ENCODE data around the gene CIDEB.
"Not testable (repeated sequence)": the region's sequence is repeated elsewhere in the genome, so short reads cannot be mapped to it uniquely, and the experiment has no call there.

The CIDEB gene

DNA sequence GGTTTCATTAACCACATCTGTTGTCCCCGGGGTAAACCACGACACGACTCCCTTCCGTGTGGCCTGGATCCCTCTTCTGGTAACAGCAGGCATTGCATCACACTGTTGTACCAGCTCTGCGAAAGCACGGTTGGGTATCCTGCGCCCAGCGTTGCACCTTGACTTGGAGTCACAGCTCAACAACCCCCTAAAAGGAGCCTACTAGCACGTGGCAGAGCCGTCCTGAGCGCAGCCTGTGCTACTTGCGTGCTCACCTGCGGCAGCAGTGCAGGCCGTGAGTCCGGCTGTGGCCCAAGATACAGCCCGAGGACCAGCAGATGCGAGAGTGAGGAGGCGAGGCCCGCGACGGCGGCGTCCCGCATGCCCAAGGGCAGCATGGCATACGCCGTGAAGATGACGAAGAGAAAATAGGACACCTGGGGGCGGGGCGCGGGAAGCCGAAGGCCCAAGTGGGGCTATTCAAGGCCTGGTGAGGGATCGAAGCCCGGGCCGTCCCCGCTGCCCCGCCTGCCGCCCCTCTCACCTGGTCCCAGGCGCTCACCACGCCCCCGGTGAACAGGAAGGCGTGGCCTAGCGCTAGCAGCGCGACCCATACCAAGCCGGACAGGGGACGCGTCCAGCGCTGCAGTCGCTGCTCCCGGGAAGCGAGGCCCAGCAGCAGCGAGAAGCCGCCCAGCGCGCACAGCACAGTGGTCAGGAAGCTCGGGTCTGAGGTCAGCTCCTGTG is 24.7 kb upstream of the CIDEB start:
- DNase-seq (ENCODE audit: low read depth in 2 of 2): peak; percentile 60 to 74

DNA sequence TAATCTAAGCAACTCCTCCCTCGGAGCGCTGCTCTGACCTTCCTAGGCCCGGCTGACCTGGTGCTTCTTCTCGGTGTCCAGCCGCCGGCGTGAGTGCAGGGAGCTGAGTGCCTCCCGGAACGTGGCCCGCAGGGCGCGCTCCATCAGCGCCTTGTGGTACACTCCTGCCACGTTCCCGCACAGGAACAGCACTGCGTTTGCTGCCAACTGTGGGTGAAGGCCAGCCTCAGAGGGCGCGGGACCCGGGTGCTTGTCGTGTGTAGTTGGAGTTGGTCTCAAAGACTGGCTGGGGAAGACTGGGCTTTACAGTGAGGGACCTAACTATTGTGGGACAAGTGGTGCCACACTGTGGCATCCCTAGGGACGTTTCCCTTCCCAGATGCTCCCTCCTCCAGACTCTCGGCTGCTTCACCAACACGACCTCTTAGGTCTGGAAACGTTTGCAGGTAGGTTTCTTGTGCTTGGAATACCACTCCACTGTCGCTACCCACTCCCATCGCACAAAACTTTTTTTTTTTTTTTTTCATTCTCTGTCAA is 24.0 kb upstream of the CIDEB start:
- DNase-seq (ENCODE audit: low read depth in 2 of 2): no peak

DNA sequence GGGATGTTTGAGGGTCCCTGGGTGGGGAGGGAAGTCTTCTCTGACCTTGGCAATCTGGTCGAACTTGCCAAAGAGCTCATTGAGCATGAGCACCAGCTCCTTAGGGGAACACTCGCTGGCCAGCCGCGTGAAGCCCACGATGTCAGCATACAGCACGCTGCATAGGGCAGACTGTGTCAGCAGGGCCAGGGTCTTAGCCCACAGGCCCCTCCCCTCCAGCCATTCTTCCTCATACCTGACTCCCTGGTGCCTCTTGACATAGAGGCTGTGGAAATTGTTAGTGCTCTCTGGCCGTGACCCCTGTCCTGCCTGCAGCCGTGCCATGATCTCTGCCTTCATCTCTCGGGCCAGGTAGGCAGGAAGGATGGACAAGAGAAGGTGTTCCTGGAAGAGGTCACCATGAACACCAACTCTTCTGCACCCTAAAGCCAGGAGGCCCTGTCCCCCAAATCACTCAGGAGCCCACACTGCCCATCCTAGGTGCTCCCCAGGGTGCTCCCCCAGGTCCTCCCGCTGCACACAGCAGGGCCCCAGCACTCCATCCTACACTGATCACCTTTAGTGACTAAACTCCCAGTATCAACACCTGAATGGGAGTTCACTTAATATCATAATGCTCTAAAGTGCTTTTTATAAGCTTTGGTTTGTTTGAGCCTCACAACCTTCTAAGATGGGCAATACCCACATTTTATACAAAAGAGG is 23.3 kb upstream of the CIDEB start:
- no peak for DNase-seq (ENCODE audit: low read depth in 2 of 2)

DNA sequence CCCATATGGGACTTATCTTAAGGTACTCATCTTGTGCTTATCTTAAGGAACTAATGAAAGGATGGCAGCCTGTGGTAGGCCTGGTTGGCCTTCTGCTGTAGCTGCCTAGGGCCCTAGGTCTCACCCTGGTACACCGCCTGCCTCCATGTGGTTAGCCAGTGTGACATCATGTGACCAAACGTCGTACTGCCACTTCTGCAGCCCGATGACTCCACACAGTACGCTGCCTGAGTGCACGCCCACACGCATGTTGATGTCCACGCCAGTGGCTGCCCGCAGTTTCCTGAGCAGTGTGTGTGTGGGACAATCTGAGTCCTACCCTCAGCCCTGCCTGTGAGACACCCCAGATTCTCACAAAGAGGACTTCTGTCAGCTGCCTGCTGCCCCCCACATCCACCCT is 22.0 kb upstream of the CIDEB start:
- no peak for DNase-seq (ENCODE audit: low read depth in 2 of 2)

DNA sequence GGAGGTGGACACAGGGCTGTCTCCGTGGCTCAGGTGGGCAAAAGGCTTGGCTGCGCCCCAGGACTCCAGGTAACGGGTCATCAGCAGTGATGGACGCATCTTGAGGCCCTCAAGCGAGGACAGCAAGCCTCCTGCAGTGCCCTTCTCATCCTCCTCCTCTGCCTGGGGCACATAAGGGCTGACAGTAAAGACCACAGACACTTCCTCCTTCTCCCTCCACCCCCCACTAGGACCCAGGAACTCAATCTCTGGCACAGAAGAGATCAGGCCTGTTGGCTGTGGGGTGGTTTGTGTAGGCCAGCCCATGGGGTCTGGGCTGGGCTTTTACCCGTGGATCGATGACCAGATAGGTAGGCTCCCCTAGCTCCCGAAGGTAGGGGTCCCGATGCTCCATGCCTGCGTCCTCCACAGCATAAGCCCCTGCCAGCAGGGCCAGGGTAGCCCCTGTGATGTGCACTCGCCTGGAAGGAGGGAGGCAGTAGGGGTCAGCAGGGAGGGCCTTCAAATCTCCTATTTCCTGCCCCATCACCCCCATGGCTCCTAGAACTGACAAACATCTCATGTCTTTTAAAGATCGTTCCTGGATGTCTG is 21.4 kb upstream of the CIDEB start:
- DNase-seq (ENCODE audit: low read depth in 2 of 2): no peak

DNA sequence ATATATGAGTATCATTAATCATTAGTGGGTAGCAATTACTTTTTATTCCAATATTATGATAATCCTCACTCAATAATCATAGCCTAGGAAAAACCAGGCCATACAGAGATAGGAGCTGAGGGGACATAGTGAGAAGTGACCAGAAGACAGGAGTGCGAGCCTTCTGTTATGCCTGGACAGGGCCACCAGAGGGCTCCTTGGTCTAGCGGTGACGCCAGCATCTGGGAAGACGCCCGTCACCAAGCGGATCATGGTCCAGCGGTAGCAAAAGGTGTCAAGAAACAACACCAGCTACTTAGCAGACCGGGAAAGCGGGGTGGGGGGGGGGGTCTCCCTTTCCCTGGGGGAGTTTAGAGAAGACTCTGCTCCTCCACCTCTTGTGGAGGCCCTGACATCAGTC is 20.1 kb upstream of the CIDEB start:
- not testable (repeated sequence) for DNase-seq (ENCODE audit: low read depth in 2 of 2)

DNA sequence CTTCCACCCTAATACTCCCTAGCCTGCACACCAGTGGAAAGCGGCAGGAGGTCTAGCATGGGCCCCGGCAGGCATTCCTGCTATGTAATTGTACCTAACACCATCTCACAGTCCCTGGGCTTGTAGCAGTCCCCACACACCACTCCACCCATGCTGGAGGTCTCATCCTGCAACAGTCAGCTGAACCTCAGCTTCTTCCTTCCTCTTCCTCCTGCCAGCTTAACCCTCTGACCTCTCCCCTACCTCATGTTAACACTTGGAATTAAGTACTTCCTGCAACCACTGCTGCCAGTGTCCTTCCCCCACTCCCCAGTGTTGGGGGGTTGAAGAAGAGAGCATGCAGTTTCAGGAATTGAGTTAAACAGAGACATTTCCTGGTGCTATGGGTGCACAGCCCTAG is 19.5 kb upstream of the CIDEB start:
- DNase-seq (ENCODE audit: low read depth in 2 of 2): no peak

DNA sequence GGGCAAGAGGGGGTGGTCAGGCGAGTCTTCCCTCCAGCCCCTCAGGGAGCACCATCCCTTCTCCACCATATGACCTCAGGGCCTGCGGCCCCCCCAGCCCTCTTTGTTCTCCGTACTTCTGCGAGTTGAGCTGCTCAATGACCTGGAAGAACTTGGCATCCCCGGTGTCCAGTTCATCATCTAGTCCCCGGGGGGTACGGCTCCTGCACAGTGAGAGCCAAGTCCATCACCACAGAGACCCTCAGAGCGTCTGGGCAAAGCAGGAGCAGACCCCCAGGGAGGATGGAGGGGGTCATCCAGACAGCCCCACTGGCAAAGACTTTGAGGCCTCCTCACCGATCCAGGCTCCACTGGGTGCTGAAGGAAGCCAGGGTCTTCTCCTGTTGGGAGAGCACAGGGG is 18.2 kb upstream of the CIDEB start:
- DNase-seq (ENCODE audit: low read depth in 2 of 2): no peak

DNA sequence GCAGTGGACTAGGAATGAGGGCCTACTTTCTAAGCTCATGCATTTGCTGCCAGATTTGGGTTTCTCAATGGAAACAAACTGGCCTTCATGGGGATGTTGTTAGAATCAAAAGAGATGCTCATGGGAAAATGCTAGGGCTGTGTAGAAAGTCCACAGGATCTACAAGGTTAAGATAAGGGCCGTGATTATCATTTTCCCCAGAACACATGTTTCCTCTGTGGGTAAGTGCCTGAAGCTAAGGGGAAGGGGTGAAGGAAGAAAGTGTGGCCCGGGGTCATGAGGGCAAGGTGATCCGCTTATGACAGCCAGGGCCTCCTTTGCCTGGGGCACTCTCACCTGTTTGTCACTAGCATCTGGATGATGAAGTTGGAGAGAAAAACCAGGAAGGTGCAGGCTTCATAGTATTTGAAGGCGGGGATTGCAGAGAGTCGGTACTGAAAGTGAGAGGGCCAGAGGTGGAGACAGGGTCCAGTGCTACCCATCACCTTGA is 17.3 kb upstream of the CIDEB start:
- no peak for DNase-seq (ENCODE audit: low read depth in 2 of 2)

DNA sequence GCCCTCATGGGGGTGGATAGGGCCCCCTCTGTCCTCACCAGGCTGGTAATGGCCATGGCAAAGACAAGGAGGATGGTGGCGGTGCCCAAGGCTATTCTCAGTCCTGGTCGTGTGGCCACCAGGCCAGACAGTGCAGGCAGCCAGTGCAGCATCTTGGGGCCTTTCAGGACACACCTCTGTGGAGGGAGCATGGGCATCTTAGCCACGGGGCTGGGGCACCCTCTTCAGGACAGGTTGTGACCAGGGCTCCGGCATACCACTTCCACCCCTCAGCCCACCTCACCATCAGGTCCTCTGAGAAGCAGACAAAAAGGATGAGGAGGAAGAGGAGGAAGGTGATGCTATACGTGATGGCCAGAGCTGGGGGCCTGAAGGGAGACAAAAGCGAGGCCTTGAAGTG is 16.2 kb upstream of the CIDEB start:
- no peak for DNase-seq (ENCODE audit: low read depth in 2 of 2)

DNA sequence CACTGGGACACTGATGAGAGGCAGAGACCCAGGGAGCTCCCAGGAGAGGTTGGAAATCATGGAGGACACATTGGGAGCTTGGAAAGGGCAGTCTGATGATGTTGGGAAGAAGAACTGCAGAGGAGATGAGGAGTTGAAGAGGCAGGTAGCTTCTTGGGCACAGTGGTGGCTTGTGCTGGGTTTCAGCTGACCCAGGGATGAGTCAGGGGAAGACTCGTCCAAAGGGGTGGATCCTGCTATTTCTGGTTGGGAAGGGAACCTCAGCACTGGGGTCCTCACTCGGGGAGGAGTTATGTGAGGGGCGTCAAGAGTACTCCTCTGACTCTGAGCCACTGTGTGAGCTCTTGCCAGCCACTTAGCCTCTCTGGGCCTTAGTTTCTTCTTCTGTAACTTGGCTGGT is 15.6 kb upstream of the CIDEB start:
- DNase-seq (ENCODE audit: low read depth in 2 of 2): no peak

DNA sequence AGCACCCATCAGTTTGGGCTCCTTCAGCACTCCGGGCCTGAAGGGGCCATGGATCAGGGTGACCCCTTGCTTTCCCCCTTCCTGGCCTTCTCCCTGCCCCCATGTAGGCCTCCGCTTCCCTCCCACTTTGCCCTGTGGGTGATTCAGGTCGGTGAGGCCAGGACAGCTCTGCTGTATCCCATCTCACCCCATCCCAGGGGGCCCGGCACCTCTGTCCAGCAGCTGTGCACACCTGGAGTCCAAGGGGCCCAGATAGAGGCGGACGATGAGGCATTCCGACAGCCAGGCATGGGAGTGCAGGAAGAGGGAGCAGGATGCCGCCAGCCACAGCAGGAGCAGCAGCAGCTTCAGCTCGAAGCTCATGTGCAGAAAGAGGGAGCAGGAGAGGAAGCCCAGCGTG is 14.9 kb upstream of the CIDEB start:
- DNase-seq (ENCODE audit: low read depth in 2 of 2): no peak

DNA sequence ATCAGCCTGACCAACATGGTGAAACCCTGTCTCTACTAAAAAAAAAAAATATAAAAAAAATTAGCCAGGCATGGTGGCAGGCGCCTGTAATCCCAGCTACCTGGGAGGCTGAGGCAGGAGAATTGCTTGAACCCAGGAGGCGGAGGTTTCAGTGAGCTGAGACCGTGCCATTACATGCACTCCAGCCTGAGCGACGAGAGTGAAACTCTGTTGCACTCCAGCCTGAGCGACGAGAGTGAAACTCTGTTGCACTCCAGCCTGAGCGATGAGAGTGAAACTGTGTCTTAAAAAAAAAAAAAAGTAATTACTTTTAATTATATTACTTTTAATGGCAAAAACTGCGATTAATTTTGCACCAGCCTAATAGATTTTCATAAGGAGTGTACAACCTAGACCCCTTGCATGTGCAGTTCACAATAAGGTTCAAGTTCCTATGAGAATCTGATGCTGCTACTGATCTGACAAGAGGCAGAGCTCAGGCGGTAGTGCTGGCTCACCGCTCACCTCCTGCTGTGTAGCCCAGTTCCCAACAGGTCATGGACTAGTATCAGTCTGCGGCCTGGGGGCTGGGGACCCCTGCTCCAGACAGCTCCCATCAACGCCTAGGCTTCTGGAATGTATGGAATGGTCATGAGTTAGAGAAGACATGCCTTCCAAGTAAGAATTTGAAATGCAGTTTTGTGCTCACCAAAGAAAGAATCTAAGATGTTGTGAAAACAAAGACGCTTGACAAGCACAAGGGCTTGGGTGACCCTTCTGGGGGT is 13.6 kb upstream of the CIDEB start:
- DNase-seq (ENCODE audit: low read depth in 2 of 2): no peak

DNA sequence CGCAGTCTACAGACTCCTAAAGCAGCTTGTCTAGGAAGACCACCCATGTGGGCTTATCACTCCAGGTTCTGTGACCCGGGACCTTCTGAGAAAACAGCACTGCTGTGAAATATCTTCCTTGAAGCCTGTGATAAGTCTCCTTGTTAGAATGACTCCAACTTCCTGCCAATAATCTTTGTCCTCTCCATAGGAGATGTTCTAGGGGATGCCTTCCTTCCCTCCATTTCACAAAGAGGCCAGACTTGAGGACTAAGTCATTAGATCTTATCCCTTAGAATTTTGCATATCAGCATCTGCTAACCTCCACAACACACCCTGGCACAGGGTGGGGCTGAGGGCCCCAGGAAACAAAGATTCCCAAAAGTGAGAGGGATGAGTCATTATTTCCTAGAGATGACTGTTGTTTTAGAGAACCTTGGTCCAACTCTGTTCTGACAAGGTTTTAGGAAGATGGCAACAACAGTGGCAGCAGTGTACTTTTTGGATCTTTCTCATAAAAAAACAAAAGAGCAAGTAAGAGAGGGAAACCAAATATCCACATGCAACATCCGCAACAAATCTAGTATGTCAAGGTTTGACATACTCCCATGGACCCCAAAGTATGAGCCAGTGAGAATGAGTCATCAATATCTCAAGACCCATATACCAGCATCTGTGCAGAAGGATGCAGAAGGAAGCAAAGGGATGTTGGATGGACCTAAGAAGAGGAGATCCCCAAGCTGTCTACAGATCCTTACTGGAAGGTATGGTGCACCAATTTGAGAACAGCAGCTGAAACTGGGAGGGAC is 9.6 kb upstream of the CIDEB start:
- DNase-seq (ENCODE audit: low read depth in 2 of 2): no peak

DNA sequence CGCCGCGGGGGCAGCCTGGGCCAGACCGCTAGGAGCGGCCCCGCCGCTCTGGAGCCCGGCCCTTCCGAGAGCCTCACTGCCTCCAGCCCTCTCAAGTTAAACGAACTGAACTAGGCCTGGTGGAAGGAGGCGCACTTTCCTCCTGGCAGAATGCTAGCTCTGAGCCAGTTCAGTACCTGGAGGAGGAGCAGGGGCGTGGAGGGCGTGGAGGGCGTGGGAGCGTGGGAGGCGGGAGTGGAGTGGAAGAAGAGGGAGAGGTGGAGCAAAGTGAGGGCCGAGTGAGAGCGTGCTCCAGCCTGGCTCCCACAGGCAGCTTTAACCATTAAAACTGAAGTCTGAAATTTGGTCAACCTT is 8.8 kb upstream of the CIDEB start:
- no peak for DNase-seq (ENCODE audit: low read depth in 2 of 2)

DNA sequence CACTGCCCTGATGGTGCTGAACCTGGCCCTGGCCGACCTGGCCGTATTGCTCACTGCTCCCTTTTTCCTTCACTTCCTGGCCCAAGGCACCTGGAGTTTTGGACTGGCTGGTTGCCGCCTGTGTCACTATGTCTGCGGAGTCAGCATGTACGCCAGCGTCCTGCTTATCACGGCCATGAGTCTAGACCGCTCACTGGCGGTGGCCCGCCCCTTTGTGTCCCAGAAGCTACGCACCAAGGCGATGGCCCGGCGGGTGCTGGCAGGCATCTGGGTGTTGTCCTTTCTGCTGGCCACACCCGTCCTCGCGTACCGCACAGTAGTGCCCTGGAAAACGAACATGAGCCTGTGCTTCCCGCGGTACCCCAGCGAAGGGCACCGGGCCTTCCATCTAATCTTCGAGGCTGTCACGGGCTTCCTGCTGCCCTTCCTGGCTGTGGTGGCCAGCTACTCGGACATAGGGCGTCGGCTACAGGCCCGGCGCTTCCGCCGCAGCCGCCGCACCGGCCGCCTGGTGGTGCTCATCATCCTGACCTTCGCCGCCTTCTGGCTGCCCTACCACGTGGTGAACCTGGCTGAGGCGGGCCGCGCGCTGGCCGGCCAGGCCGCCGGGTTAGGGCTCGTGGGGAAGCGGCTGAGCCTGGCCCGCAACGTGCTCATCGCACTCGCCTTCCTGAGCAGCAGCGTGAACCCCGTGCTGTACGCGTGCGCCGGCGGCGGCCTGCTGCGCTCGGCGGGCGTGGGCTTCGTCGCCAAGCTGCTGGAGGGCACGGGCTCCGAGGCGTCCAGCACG is 8.2 kb upstream of the CIDEB start:
- DNase-seq (ENCODE audit: low read depth in 2 of 2): no peak

DNA sequence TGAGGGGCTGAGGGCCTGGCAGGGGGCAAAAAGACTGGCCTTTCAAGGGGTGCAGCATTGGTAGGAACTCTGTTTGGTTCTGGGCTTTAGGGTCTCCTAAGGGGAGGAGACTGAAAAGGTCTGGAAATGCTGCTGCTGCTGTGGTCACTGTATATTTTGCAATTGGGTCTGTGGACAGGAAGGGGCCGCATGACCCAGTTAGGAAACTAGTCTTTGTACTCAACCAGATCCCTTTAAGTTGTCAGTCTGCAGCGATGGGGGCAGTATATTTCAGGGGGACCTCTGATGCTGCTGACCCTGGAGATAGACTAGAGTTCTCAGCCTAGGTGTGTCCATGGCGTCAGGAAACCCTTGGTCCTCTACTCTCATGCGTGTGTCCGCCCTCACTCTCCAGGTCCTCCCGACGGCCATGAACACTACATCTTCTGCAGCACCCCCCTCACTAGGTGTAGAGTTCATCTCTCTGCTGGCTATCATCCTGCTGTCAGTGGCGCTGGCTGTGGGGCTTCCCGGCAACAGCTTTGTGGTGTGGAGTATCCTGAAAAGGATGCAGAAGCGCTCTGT is 7.5 kb upstream of the CIDEB start:
- no peak for DNase-seq (ENCODE audit: low read depth in 2 of 2)

DNA sequence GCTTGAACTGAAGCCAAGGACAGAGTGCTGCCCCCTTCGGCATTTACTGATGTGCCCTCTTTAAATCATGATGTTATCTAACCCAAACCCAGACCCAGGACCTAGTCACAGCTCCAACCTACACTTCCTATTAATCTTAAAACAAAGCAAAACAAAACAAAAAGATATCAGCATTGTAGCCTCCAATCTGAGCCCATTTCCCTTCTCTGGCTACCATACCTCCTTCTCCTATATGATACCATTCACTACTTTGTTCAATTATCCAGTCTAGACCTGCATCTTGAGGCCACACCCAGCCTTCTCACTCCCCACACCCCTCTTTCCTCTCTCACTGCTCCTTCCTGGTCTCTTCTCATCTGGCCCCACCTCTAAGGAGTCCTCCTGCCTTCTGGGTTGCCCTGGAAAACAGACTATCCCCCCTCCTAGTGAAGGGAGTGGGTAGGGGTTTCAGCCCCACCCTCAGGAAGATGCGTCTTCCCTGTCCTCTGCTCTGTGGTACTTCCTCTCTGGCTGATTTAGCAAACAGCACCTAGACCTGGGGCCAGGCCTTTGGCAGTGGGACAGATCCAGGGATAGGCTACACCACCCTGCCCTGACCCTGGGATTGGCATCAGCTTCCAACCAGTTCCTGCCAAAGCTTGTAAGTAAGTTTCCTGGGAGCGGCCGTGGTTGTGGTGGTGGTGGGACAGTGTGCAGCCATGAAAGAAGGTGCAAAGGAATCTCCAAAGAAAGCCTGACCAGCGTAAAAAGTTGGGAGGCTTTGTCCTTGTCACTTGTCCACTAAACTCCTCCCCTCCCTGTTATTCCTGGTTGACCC is 6.8 kb upstream of the CIDEB start:
- DNase-seq (ENCODE audit: low read depth in 2 of 2): no peak

DNA sequence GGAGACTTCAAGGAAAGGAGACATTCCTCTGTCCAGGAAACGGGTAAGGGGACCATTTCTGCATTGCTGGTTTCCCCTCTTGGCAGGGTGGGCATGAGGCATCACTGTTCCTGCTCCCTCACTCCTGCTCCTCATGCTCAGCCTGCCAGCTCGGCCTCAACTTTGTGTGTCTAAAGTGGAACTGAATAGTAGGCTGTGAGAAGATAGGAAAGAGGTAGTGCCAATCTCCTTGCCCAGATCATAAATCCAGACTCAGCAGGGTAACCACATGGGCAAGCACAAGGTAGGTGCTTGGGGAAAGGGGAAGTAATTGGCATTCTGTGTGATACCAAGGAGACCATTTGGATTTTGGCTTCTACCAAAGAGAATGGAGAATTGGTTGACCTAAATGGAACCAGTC is 6.1 kb upstream of the CIDEB start:
- no peak for DNase-seq (ENCODE audit: low read depth in 2 of 2)
